GM12873 (cell line): ENCODE measurements around the gene LATS2.

Source experiments
- TF ChIP-seq, protein P1 (sequence below): IDR thresholded peaks from 2 replicates; pipeline ENCODE4 v1.5.1; 2012; ENCODE audit warnings: low read depth, mild to moderate bottlenecking, moderate library complexity, low read length, control low read depth; ENCODE audit not compliant: insufficient read depth; ENCODE audit errors: missing control alignments

The LATS2 gene

DNA sequence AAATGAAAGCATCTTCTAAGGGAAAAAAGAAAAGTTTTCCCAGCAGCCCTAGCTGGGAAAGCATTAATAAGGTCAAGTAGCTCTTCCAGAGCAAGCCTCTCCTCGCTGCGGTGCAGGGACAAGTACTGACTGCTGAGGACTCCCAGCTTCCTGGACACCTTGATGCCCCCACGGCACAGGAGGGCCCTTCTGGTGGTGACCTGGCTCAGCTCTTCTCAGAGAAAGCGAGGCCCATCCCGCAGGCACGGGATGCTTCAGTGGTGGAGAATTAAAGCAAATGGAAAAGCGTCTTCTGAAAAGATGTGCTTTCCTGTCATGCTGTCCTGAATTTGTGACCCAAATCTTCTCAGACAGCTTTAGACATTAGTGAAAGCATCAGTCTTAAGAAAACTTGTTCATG, 38.8 kb upstream of the LATS2 start:
- TF ChIP-seq, protein P1, sequence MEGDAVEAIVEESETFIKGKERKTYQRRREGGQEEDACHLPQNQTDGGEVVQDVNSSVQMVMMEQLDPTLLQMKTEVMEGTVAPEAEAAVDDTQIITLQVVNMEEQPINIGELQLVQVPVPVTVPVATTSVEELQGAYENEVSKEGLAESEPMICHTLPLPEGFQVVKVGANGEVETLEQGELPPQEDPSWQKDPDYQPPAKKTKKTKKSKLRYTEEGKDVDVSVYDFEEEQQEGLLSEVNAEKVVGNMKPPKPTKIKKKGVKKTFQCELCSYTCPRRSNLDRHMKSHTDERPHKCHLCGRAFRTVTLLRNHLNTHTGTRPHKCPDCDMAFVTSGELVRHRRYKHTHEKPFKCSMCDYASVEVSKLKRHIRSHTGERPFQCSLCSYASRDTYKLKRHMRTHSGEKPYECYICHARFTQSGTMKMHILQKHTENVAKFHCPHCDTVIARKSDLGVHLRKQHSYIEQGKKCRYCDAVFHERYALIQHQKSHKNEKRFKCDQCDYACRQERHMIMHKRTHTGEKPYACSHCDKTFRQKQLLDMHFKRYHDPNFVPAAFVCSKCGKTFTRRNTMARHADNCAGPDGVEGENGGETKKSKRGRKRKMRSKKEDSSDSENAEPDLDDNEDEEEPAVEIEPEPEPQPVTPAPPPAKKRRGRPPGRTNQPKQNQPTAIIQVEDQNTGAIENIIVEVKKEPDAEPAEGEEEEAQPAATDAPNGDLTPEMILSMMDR = no peak

DNA sequence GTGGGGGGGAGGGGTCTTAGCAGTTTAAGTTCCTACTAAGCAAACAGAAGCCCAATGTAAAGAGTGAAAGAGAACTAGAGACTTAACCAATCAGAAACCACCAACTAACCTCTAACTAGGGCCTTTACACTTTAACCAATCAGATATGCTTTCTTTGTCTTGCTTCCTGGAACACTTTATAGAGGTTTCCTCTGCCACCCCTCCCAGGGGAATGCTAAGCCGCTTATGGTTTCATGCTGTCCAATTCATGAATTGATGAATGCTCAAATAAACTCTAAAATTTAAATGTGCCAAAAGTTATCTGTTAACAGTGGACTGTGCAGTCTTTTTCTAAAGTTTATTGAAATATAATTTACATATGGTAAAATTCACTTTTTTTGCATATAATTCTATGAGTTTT, 33.9 kb upstream of the LATS2 start:
- TF ChIP-seq, protein P1 = no peak

DNA sequence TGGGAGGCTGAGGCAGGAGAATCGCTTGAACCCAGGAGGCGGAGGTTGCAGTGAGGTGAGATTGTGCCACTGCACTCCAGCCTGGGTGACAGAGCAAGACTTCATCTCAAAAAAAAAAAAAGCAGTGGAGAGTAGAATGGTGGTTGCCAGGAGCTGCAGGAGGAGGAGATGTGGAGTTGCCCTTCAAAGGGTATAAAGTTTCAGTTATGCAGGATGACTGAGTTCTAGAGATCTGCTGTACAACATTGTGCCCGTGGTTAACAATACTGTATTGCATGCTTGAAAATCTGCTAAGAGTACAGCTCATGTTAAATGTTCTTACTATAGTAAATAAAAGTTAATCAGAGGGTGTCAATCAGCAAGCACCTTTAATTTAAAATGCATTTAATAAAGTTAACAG, 28.4 kb upstream of the LATS2 start:
- TF ChIP-seq, protein P1 = no peak

DNA sequence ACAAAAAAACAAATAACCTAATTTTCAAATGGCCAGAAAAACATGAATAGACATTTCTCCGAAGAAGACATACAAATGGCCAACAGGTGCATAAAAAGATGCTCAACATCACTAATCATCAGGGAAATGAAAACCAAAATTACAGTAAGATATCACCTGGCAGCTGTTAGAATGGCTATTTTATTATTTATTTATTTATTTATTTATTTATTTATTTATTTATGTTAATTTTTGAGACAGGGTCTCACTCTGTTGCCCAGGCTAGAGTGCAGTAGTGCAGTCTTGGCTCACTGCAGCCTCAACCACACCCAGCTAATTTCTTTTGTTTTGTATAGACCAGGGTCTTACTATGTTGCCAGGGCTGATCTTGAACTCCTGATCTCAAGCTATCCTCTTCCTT, 27.1 kb upstream of the LATS2 start:
- TF ChIP-seq, protein P1 = no peak

DNA sequence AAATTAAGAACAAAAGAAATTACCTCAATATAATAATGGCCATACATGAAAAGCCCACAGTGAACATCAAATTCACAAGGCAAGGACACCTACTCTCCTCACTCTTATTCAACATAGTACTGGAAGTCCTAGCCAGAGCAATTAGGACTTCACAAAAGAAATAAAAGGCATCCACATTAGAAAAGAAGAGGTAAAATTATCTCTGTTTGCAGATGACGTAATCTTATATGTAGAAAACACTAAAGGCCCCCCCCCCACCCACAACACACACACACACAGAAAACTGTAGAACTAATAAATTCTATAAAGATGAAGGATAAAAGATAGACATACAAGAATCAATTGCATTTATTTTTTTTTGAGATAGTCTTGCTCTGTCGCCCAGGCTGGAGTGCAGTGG, 25.5 kb upstream of the LATS2 start:
- TF ChIP-seq, protein P1 = no peak

DNA sequence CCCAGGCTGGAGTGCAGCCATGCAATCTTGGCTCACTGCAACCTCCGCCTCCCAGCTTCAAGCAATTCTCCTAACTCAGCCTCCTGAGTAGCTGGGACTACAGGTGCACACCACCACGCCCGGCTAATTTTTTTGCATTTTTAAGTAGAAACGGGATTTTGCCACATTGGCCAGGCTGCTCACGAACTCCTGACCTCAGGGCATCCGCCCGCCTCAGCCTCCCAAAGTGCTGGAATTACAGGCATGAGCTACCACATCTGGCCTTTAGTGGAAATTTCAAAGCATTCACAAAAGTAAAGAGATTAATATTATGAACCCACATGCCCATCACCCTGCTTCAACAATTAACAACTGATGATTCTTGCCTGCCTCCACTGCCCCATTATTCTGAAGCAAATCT, 20.5 kb upstream of the LATS2 start:
- TF ChIP-seq, protein P1 = no peak

DNA sequence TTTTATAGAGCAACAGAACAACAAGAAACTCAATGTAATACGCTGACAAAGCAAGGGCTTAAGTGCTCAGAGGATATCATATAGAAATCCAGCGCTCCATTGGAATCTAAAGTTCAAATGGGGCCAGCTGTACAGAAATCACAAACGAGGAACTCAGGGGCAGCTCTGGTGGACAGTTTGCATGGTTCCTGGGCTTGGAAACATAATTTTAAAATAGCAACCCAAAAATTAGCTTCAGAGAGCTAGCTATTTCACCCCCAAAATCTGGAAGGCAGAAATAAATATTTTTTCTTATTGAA, 19.2 kb upstream of the LATS2 start:
- TF ChIP-seq, protein P1 = no peak
